ENCODE measurements around the gene TMEM213.
A peak's percentile ranks its signal among the peaks of the same experiment; 100 is the strongest.
"Not testable (repeated sequence)": the region's sequence is repeated elsewhere in the genome, so short reads cannot be mapped to it uniquely, and the experiment has no call there.

TMEM213 gene

DNA sequence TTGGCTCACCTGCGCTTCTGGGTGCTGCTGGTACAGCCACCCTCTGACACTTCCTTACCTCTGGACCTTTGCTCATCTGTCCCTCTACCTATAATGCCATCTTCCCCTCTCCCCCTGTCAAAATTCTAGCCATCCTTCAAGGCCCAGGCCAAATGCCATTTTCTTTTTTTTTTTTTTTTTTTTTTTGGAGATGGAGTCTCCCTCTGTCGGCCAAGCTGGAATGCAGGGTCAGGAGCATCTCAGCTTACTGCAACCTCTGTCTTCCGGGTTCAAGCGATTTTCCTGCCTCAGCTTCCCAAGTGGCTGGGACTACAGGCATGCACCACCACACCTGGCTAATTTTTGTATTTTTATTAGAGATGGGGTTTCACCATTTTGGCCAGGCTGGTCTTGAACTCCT, 748 bp upstream of the TMEM213 start:
- DNase-seq (ENCODE audit: low spot score) = not testable (repeated sequence)

DNA sequence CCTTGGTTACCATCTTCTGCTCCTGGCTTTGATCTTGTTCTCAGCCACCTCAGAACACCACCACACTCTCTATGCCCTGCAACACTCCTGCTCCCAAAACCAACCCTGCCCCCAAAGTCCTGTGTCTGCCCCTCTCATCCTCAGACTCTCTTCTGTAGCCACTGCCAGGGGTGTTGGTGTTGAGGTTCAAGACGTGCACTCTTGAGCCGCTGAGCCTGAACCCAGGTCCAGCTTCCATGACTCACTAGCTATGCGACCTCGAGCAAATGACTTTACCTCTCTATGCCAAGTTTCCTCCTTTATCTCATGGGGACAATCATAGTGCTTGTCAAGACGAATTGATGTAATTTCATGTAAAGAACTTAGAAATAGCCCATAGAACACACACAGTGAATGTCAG, 1.0 kb downstream of the TMEM213 start:
- DNase-seq (ENCODE audit: low spot score) = no peak

GRCh38 chr7:138799336-138800000, 1.7 kb downstream of the TMEM213 start:
- no peak for DNase-seq (ENCODE audit: low spot score)

DNA sequence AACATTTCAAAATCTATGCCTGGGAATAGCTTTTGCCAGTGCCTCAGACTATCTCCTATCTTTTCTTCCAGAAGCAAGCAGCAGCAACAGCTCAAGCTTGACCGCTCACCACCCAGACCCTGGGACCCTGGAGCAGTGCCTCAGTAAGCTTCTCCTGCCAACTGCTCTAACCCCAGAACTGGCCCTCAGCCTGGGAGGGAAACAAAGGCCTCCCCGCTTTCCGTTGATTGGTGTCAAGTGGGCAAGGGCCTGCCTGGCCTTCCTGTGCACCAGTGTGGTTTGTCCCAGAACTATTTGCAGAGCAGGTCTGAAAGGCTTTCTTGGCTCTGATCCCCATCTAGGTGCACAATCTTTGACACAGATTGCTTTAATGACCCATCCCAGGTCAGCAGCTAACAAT, 3.5 kb downstream of the TMEM213 start:
- DNase-seq (ENCODE audit: low spot score) = peak; percentile 25

DNA sequence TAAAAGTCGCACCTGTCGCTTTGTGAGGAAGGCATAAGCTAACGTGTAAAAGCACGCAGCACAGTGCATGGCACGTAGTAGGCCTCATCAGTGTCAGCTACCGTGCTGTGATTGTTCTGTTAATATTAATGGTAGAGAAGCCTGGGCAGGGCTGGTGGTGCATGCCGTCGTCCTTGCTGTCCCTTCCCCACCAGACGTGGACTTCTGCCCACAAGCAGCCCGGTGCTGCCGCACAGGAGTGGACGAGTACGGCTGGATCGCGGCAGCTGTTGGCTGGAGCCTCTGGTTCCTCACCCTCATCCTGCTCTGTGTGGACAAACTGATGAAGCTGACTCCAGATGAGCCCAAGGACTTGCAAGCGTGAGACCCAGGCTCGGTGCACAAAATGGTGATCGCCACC, 4.9 kb downstream of the TMEM213 start:
- DNase-seq (ENCODE audit: low spot score) = no peak

DNA sequence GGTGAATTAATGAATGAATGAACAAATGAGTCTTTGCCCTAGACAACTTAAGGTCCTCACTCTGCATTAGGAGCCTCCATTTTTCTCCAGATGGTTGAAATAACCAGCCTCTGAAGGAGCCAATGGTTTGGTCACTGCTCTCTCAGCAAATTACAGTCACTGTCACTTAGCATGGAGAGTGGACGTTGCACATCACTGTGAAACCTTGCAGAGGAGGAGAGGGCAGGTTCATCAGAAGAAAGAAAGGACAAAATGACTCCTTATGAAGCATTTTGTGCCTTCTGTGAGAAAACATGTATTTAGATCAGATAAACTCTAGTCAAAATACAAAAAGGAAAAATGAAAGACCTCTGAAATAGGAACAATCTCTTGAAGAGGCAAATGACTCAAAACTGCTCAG, 6.8 kb downstream of the TMEM213 start:
- no peak for DNase-seq (ENCODE audit: low spot score)

DNA sequence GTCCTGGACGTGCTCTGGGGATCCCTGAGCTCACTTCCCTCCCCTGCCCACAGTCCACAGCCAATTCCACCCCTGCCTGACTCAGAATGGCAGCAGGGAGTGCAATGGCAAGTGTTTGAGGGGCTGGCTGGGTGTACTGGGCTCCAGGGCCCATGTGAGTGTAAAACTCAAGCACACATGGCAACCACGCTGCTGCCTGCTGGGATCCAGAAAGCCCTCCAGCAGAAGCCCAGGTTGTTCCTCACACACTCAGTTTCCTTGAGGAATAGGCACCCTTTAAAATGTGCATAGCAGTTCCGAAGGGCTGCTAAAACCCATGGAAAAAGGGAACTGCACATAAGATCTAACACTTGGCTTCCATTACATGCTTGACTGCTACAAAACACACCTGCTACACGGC, 11.6 kb downstream of the TMEM213 start:
- DNase-seq (ENCODE audit: low spot score) = no peak

GRCh38 chr7:138811327-138811726, 13.5 kb downstream of the TMEM213 start:
- DNase-seq (ENCODE audit: low spot score) = not testable (repeated sequence)

GRCh38 chr7:138813945-138814344, 16.2 kb downstream of the TMEM213 start:
- DNase-seq (ENCODE audit: low spot score) = no peak

DNA sequence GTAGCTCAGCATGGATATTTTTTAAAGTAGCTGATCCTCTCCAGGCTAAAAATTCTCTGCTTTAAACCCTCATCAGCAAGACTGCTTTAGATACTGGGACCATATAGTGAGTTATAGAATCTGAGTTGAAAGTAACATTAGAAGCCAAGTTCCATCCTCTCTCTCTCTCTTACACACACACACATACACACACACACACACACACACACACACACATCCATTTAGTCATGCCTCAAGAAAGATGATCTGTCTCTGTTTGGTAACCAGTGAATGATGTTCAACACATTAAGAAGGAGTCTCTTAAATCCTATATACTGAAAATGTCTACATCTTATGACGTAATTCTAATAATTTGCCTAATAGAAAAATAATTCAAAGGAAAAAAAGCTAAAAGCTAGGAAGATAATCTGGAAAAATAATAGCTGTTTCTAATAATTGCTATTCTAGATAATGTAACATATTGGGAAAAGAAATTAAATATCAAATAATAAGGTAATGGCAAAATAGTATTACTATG, 17.1 kb downstream of the TMEM213 start:
- DNase-seq (ENCODE audit: low spot score) = no peak

- no peak for DNase-seq (ENCODE audit: low spot score)
These were observed 18.9 kb downstream of the TMEM213 start for GRCh38 chr7:138816650-138817049.

DNA sequence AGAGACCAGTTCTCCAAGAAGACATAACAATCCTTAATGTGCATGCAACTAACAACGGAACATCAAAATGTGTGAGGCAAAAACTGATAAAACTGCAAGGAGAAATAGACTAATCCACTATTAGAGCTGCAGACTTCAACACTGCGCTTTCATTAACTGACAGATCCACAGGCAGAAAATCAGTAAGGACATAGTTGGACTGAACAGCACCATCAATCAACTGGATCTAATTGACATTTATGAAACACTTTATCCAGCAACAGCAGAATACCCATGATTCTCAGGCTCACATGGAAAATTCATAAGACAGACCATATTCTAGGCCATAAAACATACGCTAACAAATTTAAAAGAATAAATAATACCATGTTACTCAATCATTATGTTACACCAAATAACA, 21.8 kb downstream of the TMEM213 start:
- DNase-seq (ENCODE audit: low spot score) = no peak

DNA sequence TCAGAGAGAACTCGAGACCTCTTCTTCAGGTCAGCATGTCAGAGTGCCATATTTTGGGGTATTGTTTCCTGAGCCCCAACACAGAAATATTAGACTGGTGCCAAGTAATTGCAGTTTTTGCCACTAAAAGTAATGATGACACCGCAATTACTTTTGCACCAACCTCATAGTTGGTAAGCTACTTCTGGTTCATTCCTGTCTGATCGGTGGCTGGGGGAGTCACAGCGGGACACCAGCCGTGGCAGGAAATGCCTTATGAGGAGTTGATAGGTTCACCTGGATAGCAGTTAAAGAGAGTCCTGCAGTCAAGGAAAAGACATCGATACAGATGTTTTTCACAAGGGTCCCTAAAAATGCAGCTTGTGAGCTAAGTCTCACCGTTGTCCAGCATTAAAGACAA, 24.1 kb downstream of the TMEM213 start:
- DNase-seq (ENCODE audit: low spot score) = no peak

DNA sequence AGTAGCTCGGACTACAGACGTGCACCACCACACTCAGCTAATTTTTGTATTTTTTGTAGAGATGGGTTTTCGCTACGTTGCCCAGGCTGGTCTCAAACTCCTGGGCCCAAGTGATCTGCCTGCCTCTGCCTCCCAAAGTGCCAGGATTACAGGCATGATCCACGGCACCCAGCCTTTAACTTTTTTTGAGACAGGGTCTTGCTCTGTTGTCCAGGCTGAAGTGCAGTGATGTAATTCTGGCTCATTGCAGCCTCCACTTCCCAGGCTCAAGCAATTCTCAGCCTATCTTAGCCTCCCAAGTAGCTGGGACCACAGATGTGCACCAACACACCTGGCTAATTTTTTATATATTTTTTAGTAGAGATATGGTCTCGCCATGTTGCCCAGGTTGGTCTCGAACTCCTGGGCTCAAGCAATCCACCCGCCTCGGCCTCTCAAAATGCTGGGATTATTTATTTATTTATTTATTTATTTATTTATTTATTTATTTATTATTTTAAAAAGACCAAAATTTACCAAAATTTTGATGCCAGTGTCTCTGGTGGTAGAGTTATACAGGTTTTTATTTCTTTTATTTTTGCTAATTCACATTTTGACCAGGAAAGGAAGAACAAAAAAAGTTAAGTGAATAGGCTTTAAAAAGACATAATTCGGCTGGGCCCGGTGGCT, 25.2 kb downstream of the TMEM213 start:
- no peak for DNase-seq (ENCODE audit: low spot score)

DNA sequence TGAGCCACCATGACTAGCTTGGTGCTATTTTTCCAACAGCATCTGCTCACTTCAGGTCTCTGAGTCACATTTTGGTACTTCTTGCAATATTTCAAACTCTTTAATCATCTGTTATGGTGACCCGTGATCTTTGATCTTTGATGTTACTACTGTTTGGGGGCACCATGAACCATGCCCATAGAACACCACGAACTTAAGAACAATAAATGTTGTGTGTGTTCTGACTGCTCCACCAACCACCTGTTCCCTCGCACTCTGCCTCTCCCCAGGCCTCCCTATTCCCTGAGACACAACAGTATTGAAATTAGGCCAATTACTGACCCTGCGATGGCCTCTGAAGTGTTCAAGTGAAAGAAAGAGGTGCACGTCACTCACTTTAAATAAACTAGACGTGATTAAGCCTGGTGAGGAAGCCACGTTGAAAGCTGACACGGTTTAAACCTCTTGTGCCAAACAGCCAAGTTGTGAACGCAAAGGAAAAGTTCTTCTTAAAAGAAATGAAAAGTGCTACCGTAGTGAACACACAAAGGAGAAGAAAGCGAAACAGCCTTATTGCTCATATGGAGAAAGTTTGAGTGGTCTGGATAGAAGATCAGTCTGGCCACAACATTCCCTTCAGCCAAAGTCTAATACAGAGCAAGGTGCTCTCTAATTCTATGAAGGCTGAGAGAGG, 27.4 kb downstream of the TMEM213 start:
- DNase-seq (ENCODE audit: low spot score) = no peak

GRCh38 chr7:138828302-138828701, 30.5 kb downstream of the TMEM213 start:
- DNase-seq (ENCODE audit: low spot score) = no peak

GRCh38 chr7:138829335-138829734, 31.5 kb downstream of the TMEM213 start:
- DNase-seq (ENCODE audit: low spot score) = no peak

- no peak for DNase-seq (ENCODE audit: low spot score)
These were observed 35.2 kb downstream of the TMEM213 start for GRCh38 chr7:138832966-138833365.

DNA sequence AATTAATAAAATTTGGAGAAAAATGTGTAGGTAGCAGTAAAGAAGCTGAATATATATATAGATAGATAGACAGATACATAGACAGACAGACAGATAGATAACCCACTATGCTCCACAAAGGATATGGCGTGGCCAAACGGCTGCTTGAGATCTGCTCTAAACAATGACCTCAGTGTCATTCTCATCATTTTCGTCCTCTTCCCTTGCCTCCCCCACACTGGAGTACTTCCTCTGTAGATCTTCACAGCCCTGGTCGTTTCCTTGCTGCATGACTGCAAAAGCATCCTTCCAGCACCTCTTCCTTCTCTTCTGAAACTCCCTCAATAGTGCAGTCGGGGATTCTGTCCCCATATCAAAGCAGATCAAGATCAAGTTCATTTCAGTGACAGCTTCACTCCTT, 35.8 kb downstream of the TMEM213 start:
- DNase-seq (ENCODE audit: low spot score) = no peak

- no peak for DNase-seq (ENCODE audit: low spot score)
These were observed 36.8 kb downstream of the TMEM213 start for GRCh38 chr7:138834583-138834982.

DNA sequence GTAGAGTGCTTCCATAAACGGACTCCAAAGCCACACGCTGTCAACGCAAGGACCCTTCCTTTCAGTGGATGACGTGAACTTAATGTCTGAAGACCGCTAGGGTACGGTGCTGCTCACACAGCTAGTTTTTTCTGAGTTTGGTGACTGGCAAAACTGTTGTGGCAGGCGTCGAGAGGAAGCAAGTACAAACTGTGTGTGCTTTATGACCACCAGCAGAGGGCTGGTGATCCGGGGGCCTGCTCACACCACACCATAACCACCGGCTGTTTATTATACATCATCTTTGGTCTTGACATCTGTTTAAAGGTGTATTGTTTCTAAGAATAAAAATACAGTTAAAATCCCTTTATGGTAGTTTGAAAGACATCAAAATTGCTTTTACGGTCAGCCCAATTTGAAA, 37.3 kb downstream of the TMEM213 start:
- DNase-seq (ENCODE audit: low spot score) = no peak

- DNase-seq (ENCODE audit: low spot score) = peak; percentile 8
These were observed 39.8 kb downstream of the TMEM213 start for GRCh38 chr7:138837627-138838026.

DNA sequence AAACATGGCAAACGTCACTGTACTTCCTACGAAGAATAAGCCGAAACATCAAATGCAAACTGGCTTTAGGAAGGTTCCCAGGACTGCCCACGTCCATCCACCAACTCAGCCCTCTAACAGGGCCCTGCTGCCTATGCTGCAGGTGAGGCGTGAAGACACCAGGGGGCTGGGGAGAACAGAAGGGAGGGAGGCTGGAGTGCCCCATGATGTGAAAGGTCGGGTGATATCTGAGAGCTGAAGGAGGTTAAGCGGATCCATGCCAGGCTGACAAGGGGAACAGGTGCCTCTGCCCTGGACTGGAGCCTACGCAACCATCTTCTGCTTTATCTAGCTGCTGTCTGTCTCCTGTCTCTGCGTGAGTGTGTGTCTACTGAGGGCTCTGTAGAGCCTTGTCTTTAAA, 40.4 kb downstream of the TMEM213 start:
- no peak for DNase-seq (ENCODE audit: low spot score)

All from Ammon's horn (tissue), 1 donor.